MG63 (cell line): ENCODE measurements around the gene RPL28. TPM values are rescaled to one million over a fixed set of nuclear protein-coding genes. Genes with fewer than 3 reads are reported as not detected.
"Not testable (repeated sequence)": the region's sequence is repeated elsewhere in the genome, so short reads cannot be mapped to it uniquely, and the experiment has no call there.

Experiments
- DNase-seq: peaks from one replicate; pipeline ENCODE4 v3.0.0-alpha.2; 2020
- H3K27me3 ChIP-seq: fragments of 250-450 bp; sonication (Bioruptor Pico); 2 replicates; pipeline ENCODE4 v1.5.1; 2020; ENCODE audit warnings: mild to moderate bottlenecking, moderate library complexity
- H3K36me3 ChIP-seq: fragments of 250-450 bp; sonication (Bioruptor Pico); 2 replicates; pipeline ENCODE4 v1.5.1; 2020; ENCODE audit warnings: mild to moderate bottlenecking, moderate library complexity
- H3K4me3 ChIP-seq: fragments of 250-450 bp; sonication (Bioruptor Pico); 2 replicates; pipeline ENCODE4 v1.5.1; 2020; ENCODE audit warnings: mild to moderate bottlenecking, moderate library complexity
- H3K9me3 ChIP-seq: fragments of 250-450 bp; sonication (Bioruptor Pico); 2 replicates; pipeline ENCODE4 v1.5.1; 2020; ENCODE audit warnings: mild to moderate bottlenecking, moderate library complexity
- total RNA-seq: library from RNA; depleted of rRNA; stranded (reverse); fragments of >200 nt; shearing (Covaris generic); gene quantifications from 2 replicates; pipeline ENCODE4 v1.2.3, GENCODE V29; 2014; ENCODE audit warnings: low replicate concordance; rRNA removed

The RPL28 gene
- total RNA-seq, 1 experiment from 2014 or later: 409 TPM

DNA sequence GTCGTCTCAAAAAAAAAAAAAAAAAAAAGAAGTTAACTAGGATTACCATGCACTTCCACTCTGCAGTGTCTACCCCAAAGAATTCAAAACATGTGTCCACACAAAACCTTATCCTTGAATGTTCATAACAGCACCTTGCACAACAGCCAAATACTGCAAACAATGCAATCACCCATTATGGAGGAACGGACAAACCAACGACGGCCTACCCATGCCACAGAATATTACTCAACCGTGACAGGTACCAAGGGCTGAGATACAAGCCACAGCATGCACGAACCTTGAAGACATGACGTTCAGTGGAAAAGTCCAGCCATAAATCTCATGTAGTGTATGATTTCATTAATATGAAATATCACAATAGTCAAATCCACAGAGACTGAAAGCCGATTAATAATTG is 60.3 kb downstream of the RPL28 start:
- DNase-seq: no peak
- Histone ChIP-seq H3K27me3 (peaks cover 53% of the 10 kb centered on the region), H3K36me3 (no peaks in the 10 kb centered on the region), H3K9me3 (no peaks in the 10 kb centered on the region), H3K4me3 (no peak overlapping the region)

- H3K36me3 ChIP-seq: no peaks in the 10 kb centered on the region
- peak; percentile 99 for DNase-seq
- no peak overlapping the region for H3K4me3 ChIP-seq
- H3K9me3 ChIP-seq: no peaks in the 10 kb centered on the region
- H3K27me3 ChIP-seq: peaks cover 54% of the 10 kb centered on the region
Observed at GRCh38 chr19:55447421-55448174, 61.9 kb downstream of the RPL28 start.

GRCh38 chr19:55448175-55448490 is 62.4 kb downstream of the RPL28 start:
- H3K36me3 ChIP-seq, DNase-seq, H3K4me3 ChIP-seq, H3K9me3 ChIP-seq: not testable (repeated sequence)
- H3K27me3 ChIP-seq: peaks cover 51% of the 10 kb centered on the region

GRCh38 chr19:55449469-55449868 is 63.7 kb downstream of the RPL28 start:
- DNase-seq: no peak
- Histone ChIP-seq H3K9me3 (no peaks in the 10 kb centered on the region), H3K4me3 (no peak overlapping the region), H3K27me3 (peaks cover 39% of the 10 kb centered on the region), H3K36me3 (peaks cover 8% of the 10 kb centered on the region; the same call in 1 of the 2 replicates)

DNA sequence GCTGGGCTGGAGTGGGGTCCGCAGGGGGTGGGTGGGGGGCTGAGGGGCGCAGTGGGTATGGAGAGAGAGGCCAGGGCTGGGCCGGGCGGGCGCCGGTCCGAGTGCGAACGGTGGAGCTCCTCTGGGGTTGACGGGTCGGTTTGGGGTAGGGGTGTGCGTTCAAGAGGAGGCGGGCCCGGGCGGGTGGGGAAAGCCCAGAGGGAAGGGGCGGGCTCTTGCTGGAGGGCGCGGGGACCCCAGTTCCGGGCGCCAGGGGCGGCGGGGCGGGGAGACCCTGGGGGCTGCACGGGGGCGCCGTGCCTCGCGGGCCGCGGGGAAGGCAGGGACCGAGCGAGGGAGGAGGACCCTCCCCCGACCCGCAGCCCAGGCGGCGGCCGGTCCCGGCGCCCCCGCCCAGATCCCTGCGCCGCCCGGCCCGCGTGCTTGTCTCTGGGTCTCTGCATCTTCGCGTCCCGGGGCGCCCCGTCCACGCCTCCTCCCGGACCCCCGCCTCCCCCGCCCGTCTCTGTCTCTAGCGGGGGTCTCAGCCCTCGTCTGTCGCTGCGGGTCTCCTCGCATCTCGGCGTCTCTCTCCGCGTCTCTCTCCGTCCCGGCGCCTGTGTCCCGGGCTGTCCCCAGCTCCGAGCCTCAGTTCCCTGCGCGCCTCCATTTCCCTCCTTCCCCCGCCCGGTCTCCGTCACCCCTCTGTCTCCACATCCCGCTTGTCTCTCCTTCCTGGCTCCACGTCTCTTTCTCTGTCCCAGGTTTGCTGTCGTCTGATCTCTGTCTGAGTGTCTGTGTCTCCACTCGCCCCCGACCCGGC is 65.6 kb downstream of the RPL28 start:
- H3K4me3 ChIP-seq: no peak overlapping the region
- H3K27me3 ChIP-seq: peaks cover 22% of the 10 kb centered on the region
- DNase-seq: no peak
- H3K36me3 ChIP-seq: peaks cover 8% of the 10 kb centered on the region
- no peaks in the 10 kb centered on the region for H3K9me3 ChIP-seq

DNA sequence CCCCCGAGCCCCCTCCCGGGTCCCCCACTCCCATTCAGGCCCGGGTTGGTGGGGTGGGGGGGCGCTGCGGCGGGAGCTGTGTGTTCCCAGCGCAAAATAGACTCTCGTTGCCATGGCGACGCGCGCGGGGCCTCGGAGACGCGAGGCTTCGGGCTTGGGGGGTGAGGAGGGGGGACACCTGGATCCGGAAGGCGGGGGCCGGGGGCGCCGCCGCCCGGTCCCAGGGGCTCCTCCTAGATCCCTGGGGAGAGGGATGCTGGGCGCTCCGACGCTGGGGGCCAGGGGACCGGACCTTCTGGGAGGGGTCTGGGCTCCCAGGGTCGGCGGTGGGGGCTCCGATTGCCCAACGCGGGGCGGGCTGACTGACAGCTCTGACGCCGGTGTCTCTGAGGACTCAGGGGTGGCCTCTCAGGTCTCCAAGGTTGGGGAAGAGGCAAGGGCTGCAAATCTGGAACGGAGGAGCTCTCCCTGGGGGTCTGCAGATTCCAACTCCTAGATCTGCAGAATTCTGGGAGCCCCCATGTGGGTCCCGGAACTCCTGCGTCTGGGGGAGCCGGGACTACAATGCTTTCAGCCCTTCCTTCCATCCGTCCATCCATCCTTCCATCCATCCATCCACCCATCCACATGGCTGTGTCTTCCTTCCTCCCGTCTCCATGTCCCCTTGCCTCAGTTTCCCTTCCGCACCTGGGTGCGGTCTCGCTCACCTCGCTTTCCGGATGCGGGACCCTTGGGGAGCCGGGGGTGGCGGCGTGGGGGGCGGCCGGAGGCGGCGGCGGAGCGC is 66.4 kb downstream of the RPL28 start:
- H3K4me3 ChIP-seq: no peak overlapping the region
- no peak for DNase-seq
- peaks cover 16% of the 10 kb centered on the region for H3K27me3 ChIP-seq
- peaks cover 8% of the 10 kb centered on the region for H3K36me3 ChIP-seq
- H3K9me3 ChIP-seq: no peaks in the 10 kb centered on the region

Other genes starting within 250 kb of the RPL28 start
- 1.7 TPM in 1 of 2 replicates, not detected in the other for gene TNNT1, start 236.7 kb upstream of the RPL28 start, total RNA-seq
- not detected in 2 replicates for gene TNNI3, start 228.2 kb upstream of the RPL28 start, total RNA-seq
- 2.7 TPM in 1 of 2 replicates, not detected in the other for gene DNAAF3, start 219.3 kb upstream of the RPL28 start, total RNA-seq
- gene SYT5, start 205.6 kb upstream of the RPL28 start, total RNA-seq: not detected in 2 replicates
- 3.9 and 11.8 TPM in 2 replicates for gene PTPRH, start 176.4 kb upstream of the RPL28 start, total RNA-seq
- gene TMEM86B, start 157.2 kb upstream of the RPL28 start, total RNA-seq: 0.16 TPM in 1 of 2 replicates, not detected in the other
- 59.5 and 102 TPM in 2 replicates for gene PPP6R1, start 126.9 kb upstream of the RPL28 start, total RNA-seq
- gene HSPBP1, start 105.8 kb upstream of the RPL28 start, total RNA-seq: 64.6 and 122 TPM in 2 replicates
- 0.89 TPM in 1 of 2 replicates, not detected in the other for gene BRSK1, start 101.9 kb upstream of the RPL28 start, total RNA-seq
- gene TMEM150B, start 60.6 kb upstream of the RPL28 start, total RNA-seq: not detected in 2 replicates
- gene KMT5C, start 46.1 kb upstream of the RPL28 start, total RNA-seq: 2.8 and 11.1 TPM in 2 replicates
- not detected in 2 replicates for gene COX6B2, start 31.2 kb upstream of the RPL28 start, total RNA-seq
- gene GARIN5B, start 22.7 kb upstream of the RPL28 start, total RNA-seq: not detected in 2 replicates
- 0.95 TPM in 1 of 2 replicates, not detected in the other for gene IL11, start 15.5 kb upstream of the RPL28 start, total RNA-seq
- not detected in 2 replicates for gene TMEM190, start 9.1 kb upstream of the RPL28 start, total RNA-seq
- 3.5 TPM in 1 of 2 replicates, not detected in the other for gene TMEM238, start 1.6 kb upstream of the RPL28 start, total RNA-seq
- 369 and 440 TPM in 2 replicates for gene UBE2S, start 21.9 kb downstream of the RPL28 start, total RNA-seq
- not detected in 2 replicates for gene SHISA7, start 57.4 kb downstream of the RPL28 start, total RNA-seq
- gene ISOC2, start 75.7 kb downstream of the RPL28 start, total RNA-seq: 149 and 180 TPM in 2 replicates
- gene C19orf85, start 78.8 kb downstream of the RPL28 start, total RNA-seq: not detected in 2 replicates
- gene ZNF628, start 90.7 kb downstream of the RPL28 start, total RNA-seq: 3.1 and 4.0 TPM in 2 replicates
- 19.7 and 35.1 TPM in 2 replicates for gene NAT14, start 99.3 kb downstream of the RPL28 start, total RNA-seq
- 1.4 TPM in 1 of 2 replicates, not detected in the other for gene SSC5D, start 102.5 kb downstream of the RPL28 start, total RNA-seq
- 0.20 TPM in 1 of 2 replicates, not detected in the other for gene SBK2, start 151.2 kb downstream of the RPL28 start, total RNA-seq
- 0.43 TPM in 1 of 2 replicates, not detected in the other for gene SBK3, start 159.6 kb downstream of the RPL28 start, total RNA-seq
- gene ZNF579, start 194.9 kb downstream of the RPL28 start, total RNA-seq: 7.2 and 8.6 TPM in 2 replicates
- 2.9 and 4.0 TPM in 2 replicates for gene FIZ1, start 213.6 kb downstream of the RPL28 start, total RNA-seq
- 7.9 and 22.4 TPM in 2 replicates for gene ZNF524, start 214.4 kb downstream of the RPL28 start, total RNA-seq
- 0.66 and 0.69 TPM in 2 replicates for gene ZNF865, start 219.7 kb downstream of the RPL28 start, total RNA-seq
- 9.0 and 12.6 TPM in 2 replicates for gene ZNF784, start 238.6 kb downstream of the RPL28 start, total RNA-seq